Panc1 (cell line): ENCODE results near the gene RYR3. TPM values are rescaled to one million over a fixed set of nuclear protein-coding genes. Genes with fewer than 3 reads are reported as not detected.

Experiments
- ATAC-seq: fragments of 200-7000 bp; cut with Tn5 transposase; 2 replicates; pipeline ENCODE4 v1.9.1; 2020; ENCODE audit warnings: mild to moderate bottlenecking, moderate library complexity
- BruUV-seq: library from RNA; stranded (reverse); fragments of 400-500 nt; replicated peaks from 2 replicates; lab custom pipeline; 2021; lab: Mats Ljungman, UMichigan
- CTCF ChIA-PET: fragments of 300-600 bp; sonication (Branson Sonifier 250); formaldehyde crosslinking; loops from one replicate; lab custom pipeline; 2022; ENCODE audit warnings: antibody characterized with exemption; lab: Charles Lee
- POLR2A ChIA-PET: fragments of 300-600 bp; sonication (Branson Sonifier 250); formaldehyde crosslinking; loops from one replicate; lab custom pipeline; 2022; ENCODE audit warnings: antibody characterized with exemption; lab: Charles Lee
- DNase-seq: peaks from one replicate; pipeline ENCODE4 v3.0.0-alpha.2; 2010; ENCODE audit warnings: low read depth, low spot score
- H3K27ac ChIP-seq: 2 replicates; pipeline ENCODE4 v1.5.1; 2011; ENCODE audit warnings: mild to moderate bottlenecking, low read length, inconsistent platforms
- H3K27me3 ChIP-seq: fragments of 200-500 bp; sonication (Bioruptor generic); 2 replicates; pipeline ENCODE4 v1.6.0; 2014; ENCODE audit warnings: low read length, inconsistent platforms; ENCODE audit not compliant: control insufficient read depth, insufficient read depth
- H3K36me3 ChIP-seq: fragments of 200-500 bp; sonication (Bioruptor generic); 2 replicates; pipeline ENCODE4 v1.5.1; 2014; ENCODE audit warnings: inconsistent platforms, mild to moderate bottlenecking, low read length, moderate library complexity; ENCODE audit not compliant: control insufficient read depth, insufficient read depth
- H3K4me1 ChIP-seq: 2 replicates; pipeline ENCODE4 v1.5.1; 2011; ENCODE audit warnings: inconsistent platforms, mild to moderate bottlenecking, low read length, moderate library complexity; ENCODE audit not compliant: control insufficient read depth, insufficient read depth
- H3K4me3 ChIP-seq, 2 experiments: 2 replicates each; pipeline ENCODE4 v1.5.1; 2011 to 2012; ENCODE audit warnings: low read depth in 2 of 2, low read length in 2 of 2, mild to moderate bottlenecking in 2 of 2, inconsistent platforms in 1 of 2, moderate library complexity in 1 of 2
- H3K9me3 ChIP-seq: fragments of 200-500 bp; sonication (Bioruptor generic); 2 replicates; pipeline ENCODE4 v1.5.1; 2014; ENCODE audit warnings: low read depth, mild to moderate bottlenecking, inconsistent platforms, low read length, moderate library complexity; ENCODE audit not compliant: control insufficient read depth, insufficient read depth
- POLR2AphosphoS5 ChIP-seq: IDR thresholded peaks from 2 replicates; pipeline ENCODE4 v1.6.1; 2012; ENCODE audit warnings: mild to moderate bottlenecking, low read depth, low read length, moderate library complexity
- SIN3A ChIP-seq: IDR thresholded peaks from 2 replicates; pipeline ENCODE4 v1.6.1; 2012; ENCODE audit warnings: low read depth, mild to moderate bottlenecking, low read length, moderate library complexity, borderline replicate concordance; ENCODE audit not compliant: insufficient read depth
- TCF7L2 ChIP-seq: IDR thresholded peaks from 2 replicates; pipeline ENCODE4 v1.6.1; 2011; ENCODE audit warnings: mild to moderate bottlenecking, low read depth, low read length, inconsistent platforms
- in situ Hi-C: cut with HindIII; loops from 2 replicates; pipeline ENCODE4 v1.10.0; 2016; ENCODE audit warnings: low sequenced_read_pairs, low pct_unique_long_range_greater_than_20kb
- intact Hi-C: fragments of 100-400 bp; cut with micrococcal nuclease; formaldehyde crosslinking; loops from one replicate; pipeline ENCODE4 v1.10.0; 2022; ENCODE audit not compliant: unreplicated experiment
- total RNA-seq: library from RNA; stranded (reverse); gene quantifications from one replicate; pipeline ENCODE4 v1.2.1, GENCODE V29; 2021; ENCODE audit not compliant: unreplicated experiment
- TF ChIP-seq, protein P1 (sequence below), 2 experiments: IDR thresholded peaks; 2 replicates each; pipeline ENCODE4 v1.6.1; 2011 to 2012; ENCODE audit warnings: low read depth in 2 of 2, control low read depth in 1 of 2, low read length in 1 of 2, mild to moderate bottlenecking in 1 of 2, moderate library complexity in 1 of 2; ENCODE audit not compliant: insufficient read depth in 1 of 2
- TF ChIP-seq, protein P2 (sequence below): fragments of 450-650 bp; IDR thresholded peaks from 2 replicates; pipeline ENCODE4 v1.5.1; 2017; ENCODE audit warnings: mild to moderate bottlenecking

The RYR3 gene
- total RNA-seq, 1 experiment from 2014 or later: not detected

- intact Hi-C loops: no loop called here
- Histone ChIP-seq H3K9me3 (no peaks in the 10 kb centered on the region), H3K27me3 (no peaks in the 10 kb centered on the region; the same call in none of the 2 replicates), H3K27ac (no peak overlapping the region), H3K4me3 (no peak overlapping the region), H3K4me1 (no peaks in the 10 kb centered on the region), H3K36me3 (no peaks in the 10 kb centered on the region)
- ChIA-PET CTCF (no interaction called here), POLR2A (no interaction called here)
- TF ChIP-seq, protein P1, sequence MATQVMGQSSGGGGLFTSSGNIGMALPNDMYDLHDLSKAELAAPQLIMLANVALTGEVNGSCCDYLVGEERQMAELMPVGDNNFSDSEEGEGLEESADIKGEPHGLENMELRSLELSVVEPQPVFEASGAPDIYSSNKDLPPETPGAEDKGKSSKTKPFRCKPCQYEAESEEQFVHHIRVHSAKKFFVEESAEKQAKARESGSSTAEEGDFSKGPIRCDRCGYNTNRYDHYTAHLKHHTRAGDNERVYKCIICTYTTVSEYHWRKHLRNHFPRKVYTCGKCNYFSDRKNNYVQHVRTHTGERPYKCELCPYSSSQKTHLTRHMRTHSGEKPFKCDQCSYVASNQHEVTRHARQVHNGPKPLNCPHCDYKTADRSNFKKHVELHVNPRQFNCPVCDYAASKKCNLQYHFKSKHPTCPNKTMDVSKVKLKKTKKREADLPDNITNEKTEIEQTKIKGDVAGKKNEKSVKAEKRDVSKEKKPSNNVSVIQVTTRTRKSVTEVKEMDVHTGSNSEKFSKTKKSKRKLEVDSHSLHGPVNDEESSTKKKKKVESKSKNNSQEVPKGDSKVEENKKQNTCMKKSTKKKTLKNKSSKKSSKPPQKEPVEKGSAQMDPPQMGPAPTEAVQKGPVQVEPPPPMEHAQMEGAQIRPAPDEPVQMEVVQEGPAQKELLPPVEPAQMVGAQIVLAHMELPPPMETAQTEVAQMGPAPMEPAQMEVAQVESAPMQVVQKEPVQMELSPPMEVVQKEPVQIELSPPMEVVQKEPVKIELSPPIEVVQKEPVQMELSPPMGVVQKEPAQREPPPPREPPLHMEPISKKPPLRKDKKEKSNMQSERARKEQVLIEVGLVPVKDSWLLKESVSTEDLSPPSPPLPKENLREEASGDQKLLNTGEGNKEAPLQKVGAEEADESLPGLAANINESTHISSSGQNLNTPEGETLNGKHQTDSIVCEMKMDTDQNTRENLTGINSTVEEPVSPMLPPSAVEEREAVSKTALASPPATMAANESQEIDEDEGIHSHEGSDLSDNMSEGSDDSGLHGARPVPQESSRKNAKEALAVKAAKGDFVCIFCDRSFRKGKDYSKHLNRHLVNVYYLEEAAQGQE (IDR thresholded peaks at IDR 0.05; ENCODE audit: insufficient read depth in 1 of 2, low read depth in 2 of 2, low read length in 1 of 2): no peak
- TF ChIP-seq POLR2AphosphoS5: no peak
- TF ChIP-seq SIN3A: no peak
- no peak for TF ChIP-seq TCF7L2
- TF ChIP-seq, protein P2, sequence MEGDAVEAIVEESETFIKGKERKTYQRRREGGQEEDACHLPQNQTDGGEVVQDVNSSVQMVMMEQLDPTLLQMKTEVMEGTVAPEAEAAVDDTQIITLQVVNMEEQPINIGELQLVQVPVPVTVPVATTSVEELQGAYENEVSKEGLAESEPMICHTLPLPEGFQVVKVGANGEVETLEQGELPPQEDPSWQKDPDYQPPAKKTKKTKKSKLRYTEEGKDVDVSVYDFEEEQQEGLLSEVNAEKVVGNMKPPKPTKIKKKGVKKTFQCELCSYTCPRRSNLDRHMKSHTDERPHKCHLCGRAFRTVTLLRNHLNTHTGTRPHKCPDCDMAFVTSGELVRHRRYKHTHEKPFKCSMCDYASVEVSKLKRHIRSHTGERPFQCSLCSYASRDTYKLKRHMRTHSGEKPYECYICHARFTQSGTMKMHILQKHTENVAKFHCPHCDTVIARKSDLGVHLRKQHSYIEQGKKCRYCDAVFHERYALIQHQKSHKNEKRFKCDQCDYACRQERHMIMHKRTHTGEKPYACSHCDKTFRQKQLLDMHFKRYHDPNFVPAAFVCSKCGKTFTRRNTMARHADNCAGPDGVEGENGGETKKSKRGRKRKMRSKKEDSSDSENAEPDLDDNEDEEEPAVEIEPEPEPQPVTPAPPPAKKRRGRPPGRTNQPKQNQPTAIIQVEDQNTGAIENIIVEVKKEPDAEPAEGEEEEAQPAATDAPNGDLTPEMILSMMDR: no peak
- DNase-seq (no peak), ATAC-seq (no peak)
- BruUV-seq: no TSS peak
- in situ Hi-C loops: no loop called here
Observed at GRCh38 chr15:33395321-33395720, 84.6 kb downstream of the RYR3 start.

DNA sequence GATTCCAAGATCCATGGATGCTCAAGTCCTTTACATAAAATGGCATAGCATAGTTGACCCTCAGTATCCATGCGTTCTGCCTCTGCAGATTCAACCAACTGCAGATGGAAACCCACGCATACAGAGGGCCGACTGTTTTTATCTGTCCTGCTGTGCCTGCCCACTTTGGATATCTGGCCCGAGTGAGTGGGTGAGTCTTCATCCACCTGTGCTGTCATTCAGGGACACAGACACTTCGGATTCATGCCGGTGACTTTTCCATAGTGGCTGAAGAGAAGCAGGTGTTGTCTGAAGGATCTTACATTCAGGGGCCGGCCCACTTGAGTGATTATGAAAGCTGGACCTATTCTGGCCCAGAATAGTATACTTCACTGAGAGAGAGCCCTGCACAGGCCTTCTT lies 85.1 kb downstream of the RYR3 start:
- Histone ChIP-seq H3K27ac (no peak overlapping the region), H3K4me3 (no peak overlapping the region), H3K9me3 (no peaks in the 10 kb centered on the region), H3K4me1 (no peaks in the 10 kb centered on the region), H3K36me3 (no peaks in the 10 kb centered on the region), H3K27me3 (no peaks in the 10 kb centered on the region; the same call in none of the 2 replicates)
- TF ChIP-seq SIN3A (no peak), TCF7L2 (no peak), POLR2AphosphoS5 (no peak)
- TF ChIP-seq, protein P1 (IDR thresholded peaks at IDR 0.05; ENCODE audit: insufficient read depth in 1 of 2, low read depth in 2 of 2, low read length in 1 of 2): no peak
- TF ChIP-seq, protein P2: no peak
- intact Hi-C loops: no loop called here
- no TSS peak for BruUV-seq
- CTCF ChIA-PET: no interaction called here
- POLR2A ChIA-PET: no interaction called here
- in situ Hi-C loops: no loop called here
- no peak for ATAC-seq
- DNase-seq: no peak
